Measurements from ENCODE around the gene COL26A1.

The COL26A1 gene

DNA sequence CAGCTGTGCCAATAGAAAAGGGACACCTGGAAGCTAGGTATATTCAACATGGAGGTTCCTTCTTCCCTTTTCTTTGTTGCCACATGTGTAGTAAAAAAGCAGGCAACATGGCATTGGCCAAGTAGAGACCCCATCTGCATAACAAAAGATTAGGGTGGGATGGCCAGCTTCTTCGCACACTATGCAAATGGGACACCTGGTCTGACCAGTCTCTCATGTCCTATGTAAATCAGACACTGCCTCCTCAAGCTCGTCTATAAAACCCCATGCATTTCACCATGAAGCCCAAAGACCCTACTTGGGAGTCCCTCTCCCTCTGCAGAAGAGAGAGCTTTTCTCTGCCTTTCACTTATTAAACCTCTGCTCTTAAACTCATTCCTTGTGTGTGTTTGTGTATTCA is 212.5 kb downstream of the COL26A1 start:
- no peak for DNase-seq (ENCODE audit: low spot score)

DNA sequence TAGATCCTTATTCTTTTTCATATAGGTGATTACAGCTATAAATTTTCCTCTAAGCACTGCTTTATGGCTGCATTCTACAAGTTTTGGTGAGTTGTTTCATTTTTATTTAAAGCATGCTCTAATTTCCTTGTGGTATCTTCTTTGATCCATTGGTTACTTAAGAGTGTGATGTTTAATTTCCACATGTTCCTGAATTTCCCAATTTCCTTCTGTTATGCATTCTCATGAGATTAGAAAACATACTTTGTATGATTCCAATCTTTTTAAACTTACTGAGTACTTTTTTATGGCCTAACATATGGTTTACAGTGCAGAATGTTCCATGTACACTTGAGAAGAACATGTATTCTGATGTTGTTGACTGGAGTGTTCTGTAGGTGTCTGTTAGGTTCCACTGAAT is 213.0 kb downstream of the COL26A1 start:
- no peak for DNase-seq (ENCODE audit: low spot score)

DNA sequence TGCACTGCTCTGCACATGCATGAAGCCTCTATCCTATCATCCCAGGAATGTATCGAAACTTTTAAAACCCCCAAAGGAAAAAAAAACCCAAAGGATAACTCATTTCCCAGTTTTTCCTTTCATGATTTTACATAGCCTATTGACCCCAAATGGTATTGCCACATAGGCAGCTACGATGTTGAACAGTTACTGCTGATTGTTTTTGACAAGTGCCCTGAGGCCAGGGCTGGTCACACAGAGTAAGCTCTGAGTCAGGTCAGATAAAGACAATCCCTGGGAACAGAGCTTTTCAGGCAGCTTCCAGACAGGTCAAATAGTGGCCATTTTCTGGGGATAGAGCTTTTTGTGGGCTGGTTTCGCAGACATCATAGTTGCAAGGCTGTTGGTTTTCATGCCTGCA is 214.3 kb downstream of the COL26A1 start:
- DNase-seq (ENCODE audit: low spot score): no peak

DNA sequence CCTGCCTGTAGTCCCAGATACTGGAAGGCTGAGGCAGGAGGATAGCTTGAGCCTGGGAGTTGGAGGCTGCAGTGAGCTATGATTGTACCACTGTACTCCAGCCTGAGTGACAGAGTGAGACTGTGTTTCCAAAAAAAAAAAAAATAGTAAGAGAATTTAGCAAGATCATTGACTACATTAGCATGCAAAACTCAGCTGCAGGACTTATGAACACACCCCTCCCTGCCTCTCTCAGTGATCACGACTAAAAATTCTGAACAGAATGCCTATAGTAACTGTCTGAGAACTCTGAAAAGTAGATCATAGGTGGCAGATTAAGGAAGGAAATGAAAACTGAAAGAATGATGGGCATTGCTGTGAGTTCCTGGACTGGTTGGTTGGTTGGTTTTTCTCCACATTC is 215.9 kb downstream of the COL26A1 start:
- no peak for DNase-seq (ENCODE audit: low spot score)

DNA sequence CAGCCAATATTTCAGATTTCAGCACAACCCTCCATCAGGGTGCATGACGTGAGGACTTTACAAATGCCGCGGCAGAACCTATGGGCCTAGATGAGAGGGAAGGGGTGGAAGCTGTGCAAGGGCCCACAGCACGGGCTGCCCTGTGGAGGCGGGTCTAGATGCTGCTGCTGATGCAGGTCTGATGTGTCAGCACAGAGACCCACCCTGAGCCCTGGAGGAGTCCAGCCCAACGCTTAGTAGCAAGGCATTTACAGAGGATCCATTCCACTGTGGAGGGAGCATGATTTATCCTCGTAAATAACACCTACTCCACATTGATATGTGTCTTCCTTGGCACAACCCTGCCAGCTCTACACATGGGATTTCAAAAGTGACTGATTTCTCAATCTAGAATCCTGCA is 217.9 kb downstream of the COL26A1 start:
- no peak for DNase-seq (ENCODE audit: low spot score)

DNA sequence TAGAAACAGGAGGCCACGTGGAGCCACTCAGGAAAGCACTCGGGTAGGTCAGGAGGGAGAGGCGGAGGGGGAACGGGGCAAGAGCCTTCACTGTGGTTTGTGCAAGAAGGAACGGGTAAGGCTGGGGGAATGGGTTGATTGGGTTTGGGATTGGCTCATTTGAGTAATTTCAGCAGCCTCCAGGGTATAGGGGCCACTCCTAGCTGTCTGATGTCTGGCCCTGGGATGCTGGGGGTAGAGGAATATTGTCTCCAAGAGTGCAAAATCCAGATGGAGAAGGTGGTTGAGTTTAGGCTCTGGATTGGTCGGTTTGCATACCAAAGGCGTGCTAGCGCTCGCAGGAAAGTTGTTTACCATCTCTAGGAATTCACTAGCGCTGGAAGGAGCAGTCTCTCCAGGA is 219.2 kb downstream of the COL26A1 start:
- no peak for DNase-seq (ENCODE audit: low spot score)

DNA sequence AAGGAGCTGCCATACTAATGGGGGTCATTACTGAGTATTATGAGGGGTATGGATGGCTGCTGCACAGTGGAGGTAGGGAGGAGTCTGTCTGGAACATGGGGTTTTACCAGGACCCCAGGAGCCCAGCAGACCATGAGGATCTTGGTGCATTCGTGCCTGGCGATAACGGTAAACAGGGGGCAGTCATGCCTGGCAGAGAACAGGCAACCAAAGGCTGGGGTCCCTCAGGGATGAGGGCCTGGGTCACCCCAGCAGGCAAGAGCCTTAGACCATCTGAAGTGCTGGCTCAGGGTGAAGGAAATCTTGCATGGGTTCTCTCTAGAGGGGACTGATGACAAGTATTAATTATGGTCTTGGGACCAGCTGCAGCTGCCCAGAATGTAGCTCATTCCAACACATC is 220.3 kb downstream of the COL26A1 start:
- DNase-seq (ENCODE audit: low spot score): no peak

DNA sequence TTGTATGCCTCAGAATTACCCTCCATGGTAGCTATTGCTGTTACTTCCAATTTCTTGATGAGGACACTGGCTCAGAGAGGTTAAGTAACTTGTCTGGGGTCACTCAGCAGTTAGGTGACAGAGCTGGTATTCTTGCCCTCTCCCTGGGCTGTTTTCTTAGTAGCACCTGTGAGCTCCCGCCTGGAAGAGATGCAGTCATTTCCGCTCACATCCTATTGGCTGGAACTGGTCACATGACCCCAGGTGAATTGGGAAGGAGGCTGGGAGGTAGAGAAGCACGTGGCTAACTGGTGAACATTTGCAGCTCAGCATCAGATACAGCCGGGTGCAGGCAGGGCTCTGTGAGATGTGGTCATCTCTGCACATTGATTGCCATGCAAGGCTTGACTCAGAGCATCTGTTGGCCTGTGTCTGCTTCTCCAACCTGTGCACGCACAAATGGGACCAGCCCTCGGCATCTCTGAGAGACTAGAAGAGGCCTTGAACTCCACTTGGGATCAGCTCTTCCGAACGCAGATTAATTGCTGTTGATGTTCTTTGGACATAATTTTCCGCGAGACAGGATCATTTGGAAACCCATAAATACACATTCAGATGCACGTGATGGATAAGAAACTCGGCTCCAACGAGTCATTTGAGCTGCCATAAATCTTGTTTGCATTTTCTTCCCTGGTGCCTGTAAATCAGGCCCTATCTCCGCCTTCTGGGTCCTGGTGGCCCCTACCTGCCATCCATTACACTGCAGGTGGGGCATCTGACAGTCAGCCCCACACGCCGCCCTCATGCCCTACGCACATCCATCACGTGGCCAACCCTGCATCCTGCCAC is 223.6 kb downstream of the COL26A1 start:
- no peak for DNase-seq (ENCODE audit: low spot score)

DNA sequence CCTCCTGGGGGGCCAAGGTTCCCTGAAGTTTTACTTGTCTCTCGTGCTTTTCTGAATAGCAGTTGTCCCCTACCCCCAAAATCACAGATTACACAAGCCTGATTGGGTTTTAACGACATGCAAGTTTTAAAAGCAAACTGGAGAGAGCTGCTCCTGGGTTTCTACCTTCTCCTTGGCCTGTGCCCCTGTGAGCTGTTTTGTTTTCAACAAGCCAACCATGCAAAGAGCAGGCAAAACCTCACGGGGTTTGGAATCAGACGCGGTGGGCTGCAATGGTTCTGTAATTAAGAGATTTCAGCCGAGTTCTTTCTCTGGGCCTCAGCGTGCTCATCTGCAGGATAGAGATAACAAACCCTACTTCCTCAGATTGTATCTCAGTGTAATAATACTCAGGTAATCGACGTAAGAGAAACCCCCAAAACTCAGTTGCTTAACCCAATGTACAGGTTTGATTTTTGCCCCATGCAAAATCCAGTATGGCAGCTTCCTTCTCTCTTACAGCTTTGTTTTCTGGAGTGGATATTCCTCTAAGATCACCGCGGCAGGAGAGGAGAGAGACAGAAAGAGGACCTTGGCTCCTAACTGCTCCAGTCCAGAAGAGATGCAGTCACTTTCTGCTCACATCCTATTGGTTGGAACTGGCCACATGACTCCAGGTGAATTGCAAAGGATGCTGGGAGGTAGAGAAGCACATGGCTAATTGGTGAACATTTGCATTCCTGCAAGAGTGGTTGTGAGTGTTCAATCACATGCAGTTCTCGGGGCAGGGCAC is 224.4 kb downstream of the COL26A1 start:
- DNase-seq (ENCODE audit: low spot score): no peak

DNA sequence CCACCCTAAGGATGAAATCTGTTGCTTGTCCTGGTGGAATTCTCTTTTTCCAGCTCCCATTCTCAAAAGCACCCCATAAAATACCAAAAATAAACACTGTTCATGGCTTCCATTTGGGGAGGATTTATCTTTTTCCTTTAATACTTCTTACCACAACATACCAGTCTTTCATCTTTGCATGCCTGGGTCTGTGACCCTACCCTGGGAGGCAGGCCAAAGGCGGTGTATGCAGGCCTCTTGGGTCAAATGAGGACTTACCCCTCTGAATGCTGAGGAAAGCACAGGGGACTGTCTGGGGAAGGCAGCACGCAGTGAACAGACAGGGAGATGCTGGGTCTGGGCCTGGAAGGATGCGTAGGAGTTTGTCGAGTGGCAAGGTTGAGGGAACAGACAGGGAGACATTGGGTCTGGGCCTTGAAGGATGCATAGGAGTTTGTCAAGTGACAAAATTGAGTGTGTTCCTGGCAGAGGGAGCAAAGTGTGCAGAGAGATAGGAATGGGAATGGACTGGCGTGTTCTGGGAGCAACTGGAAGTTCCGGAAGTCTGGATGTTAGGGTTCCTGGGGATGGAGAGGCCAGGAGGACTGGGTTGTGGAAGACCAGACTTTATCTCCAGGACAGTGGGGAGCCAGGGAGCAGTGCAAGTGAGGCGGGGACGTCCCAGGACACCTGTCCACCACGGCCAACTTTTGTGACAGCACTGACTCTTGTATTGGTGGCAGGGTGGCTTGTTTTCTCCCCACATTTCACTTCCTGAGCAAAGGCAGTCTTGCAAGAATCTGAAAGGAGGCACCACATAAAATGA is 225.7 kb downstream of the COL26A1 start:
- no peak for DNase-seq (ENCODE audit: low spot score)

DNA sequence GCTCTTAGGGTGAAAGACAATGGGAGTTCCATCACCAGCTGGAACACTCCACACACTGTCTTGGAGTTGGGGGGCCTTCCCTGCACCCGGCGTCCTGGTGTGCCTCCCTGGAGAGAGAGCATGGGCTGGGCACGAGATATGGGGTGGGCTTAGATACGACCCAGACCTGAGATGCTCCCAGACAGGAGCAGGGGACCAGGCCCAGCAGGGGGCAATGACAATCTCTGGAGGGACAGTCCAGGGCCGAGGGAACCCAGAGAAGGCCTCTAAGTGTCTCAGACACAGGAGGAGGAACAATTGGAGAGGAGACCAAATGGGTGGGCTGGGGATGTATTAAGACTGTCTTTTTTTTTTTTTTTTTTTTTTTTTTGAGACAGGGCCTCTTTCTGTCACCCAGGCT is 226.4 kb downstream of the COL26A1 start:
- DNase-seq (ENCODE audit: low spot score): no peak

DNA sequence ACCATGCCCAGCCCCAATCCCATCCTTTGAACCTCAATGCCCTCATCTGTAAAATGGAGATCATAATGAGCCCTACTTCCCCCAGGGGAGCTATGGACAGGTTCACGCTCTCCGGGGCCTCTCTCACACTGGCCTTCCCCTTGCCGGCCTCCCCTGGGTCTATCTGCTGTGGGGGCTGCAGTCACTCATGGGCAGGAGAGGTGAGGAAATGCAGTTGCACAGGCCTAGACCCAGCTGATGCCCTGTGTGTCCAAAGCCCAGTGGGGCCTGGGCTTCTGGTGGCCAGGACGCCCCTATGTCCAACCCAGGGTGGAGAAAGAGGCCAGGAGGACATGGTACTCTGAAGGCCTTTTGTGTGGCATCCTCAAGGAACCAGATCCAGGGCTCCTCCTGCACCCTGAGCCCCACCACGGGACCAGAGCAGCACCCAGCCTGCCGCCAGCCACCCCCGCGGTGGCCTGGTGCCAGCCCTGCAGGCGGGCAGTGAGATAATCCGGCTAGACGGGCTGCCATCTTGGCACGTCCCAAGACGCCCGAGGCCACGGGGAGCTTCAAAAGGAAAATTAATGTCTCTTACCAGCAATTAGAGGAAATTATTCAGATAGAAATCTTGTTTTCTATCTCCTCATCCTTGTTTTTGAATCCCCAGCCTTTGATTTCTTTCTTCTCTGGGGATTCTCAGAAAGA is 227.4 kb downstream of the COL26A1 start:
- no peak for DNase-seq (ENCODE audit: low spot score)

DNA sequence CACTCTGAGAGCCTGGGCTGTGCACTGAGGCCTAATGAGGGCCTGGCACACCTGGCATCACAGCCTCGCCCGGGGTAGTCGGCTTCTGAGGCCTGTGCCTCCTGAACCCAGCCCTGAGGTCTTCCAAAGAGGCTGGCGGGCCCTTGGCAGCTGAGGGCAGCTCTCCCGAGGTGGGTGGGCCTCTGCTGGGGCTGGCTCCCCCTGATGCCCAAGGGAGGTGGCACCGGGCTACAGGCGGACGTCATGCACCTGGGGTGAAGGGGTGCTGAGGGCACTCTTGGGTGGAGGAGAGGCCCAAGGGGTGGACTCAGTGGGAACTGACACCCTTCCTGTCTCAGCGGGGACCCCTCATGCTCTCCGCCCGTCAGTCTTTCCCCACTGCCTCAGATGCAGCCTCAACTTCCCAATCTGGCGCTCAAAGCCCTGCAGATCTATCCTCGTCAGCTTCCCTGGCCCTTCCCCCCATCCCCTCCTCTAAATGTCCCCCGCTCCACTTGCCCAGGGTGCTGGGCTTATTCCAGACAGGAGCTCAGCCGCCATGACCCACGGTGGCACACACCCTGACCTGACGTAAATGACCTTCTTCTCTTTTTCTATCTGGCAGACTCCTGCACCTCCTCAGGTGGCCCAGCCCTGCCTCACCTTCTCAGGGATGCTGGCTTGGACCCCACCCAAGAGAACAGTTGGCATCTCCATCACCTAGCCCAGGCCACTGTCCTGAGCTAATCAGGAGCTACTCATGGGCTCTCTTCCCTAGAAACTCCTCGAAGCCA is 228.2 kb downstream of the COL26A1 start:
- no peak for DNase-seq (ENCODE audit: low spot score)

DNA sequence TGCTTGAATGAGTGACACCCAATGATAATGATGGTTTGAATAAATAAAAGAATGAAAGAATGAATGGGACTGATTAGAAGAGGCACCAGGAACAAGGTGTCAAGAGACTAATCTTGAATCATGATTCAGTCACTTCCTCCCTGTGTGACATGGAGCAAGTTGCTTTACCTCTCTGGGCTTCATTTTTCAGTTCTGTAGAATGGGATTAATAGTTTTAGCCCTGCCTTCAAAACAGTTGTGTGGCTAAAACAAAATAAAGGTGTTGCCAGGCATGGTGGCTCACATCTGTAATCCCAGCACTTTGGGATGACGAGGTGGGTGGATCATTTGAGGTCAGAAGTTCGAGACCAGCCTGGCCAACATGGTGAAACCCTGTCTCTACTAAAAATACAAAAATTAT is 228.8 kb downstream of the COL26A1 start:
- no peak for DNase-seq (ENCODE audit: low spot score)

DNA sequence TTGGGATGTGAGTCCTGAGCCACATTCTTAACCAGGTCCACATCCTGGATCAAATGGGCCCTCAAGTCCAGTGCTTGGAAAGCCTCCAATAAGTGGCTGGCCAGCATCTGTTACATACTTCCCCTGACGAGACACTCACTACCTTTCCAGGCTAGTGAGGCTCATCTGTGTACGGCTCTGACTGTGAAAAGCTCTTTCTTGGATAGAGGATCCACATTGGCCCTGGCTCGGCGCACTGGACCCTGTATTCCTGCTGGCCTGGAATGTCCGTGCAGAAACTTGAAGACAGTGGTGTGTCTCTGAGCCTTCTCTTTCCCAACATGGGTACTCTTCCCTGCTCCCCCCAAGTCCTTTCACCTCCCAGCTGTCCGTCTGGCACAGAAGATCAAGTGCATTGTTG is 230.9 kb downstream of the COL26A1 start:
- no peak for DNase-seq (ENCODE audit: low spot score)

DNA sequence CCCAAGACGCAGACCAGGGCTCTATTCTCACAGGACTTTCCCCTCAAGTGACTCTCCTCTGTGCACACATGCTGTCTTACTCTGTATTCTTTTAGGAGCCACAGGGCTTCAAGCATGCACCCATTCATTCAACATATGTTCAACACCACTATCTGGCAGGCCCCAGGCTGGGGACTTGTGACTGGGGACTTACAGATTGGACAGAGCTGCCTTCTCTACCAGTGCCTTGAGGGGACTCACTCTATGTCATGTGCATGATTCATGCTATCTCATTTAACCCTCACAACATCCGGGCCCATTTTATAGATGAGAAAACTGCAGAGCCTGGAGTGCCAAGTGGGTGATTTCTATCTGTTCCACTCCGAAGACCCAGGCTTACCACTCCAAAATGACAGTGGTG is 232.1 kb downstream of the COL26A1 start:
- DNase-seq (ENCODE audit: low spot score): no peak

DNA sequence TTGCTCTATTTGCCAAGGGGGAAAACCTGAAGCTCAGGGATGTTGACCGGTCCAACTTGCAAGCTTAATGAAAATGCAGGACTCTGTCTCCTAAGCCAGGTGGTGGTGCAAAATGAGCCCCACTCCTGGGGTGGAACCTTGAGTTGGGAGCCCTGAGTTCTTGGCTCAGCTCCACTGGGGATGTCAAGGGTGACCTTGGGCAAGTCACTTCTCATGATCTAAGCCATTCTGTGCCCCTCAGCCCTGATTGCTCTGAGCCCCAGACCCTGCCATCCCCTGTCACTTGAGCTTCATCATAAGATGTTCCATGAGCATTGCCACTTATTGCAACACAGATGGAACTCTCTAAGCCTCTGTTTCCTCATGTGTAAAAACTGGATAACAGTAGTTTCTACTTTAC is 232.6 kb downstream of the COL26A1 start:
- no peak for DNase-seq (ENCODE audit: low spot score)

DNA sequence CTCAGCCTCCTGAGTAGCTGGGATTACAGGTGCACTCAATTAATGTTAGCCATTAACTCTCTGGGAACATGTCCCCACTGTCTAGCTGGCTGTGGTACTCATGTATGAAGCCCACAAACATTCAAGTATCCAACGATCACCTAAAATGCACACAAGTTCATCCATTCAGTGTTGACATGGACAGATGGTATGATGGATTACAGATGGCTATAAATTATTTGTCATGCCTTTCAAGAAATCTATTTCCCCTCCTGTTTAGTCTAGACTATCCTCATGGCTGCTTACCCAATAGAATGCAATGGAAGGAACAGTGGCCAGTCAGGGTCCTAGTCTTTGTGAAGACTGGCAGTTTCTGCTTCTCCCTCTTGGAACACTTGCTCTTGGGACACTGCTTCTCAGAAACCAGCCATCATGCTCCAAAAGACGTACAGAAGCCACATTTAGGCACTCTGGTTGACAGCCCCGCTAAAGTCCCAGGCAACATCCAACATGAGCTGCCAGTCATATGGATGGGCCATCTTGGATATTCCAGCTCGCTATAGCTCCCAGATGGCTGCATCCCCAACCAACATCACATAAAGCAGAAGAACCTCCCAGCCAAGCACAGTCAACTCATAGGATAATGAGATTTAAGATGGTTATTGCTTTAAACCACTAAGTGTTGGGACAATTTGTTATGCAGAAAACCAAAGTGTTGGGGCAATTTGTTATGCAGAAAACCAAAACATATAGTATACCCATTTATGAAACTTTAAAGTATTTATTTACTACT is 233.3 kb downstream of the COL26A1 start:
- DNase-seq (ENCODE audit: low spot score): no peak

DNA sequence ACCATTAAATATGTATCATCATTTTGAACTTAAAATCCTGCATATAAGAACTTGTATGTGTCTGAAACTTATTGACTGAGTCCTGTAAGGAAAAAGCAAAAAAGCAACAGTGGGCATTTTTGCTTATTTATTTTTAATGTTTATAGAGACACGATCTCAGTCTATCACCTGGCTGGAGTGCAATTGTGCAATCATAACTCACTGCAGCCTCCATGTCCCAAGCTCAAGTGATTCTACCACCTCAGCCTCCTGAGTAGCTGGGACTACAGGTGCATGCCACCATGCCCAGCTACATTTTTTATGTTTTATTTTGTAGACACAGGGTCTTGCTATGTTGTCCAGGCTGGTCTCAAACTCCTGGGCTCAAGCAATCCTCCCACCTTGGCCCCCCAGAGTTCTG is 234.2 kb downstream of the COL26A1 start:
- DNase-seq (ENCODE audit: low spot score): no peak

DNA sequence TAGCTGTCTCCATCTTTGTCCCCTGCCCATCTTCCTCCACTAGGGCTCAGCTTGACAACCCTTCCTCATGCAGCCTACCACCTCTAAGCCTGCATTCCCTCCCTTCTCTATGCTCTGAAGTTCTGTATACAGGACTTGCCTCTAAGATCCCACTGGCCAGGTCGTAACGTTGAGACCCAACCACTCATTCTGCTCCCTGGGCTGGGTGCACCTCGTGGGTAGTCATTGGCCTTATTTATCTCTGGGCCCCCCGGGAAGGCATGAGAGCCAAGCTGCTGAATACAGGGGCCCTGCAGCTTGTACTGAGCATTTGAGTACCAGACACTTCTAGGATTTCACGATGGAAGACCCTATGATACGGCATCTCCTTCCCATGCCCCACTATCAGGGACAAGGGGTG is 235.3 kb downstream of the COL26A1 start:
- no peak for DNase-seq (ENCODE audit: low spot score)

Measured in CD4-positive, alpha-beta T cell treated with Interleukin-6 at 100 ng/mL for 8 hours (primary cell).